CD4-positive, alpha-beta T cell treated with Interleukin-2 at 100 ng/mL for 4 hours (primary cell): ENCODE results near the gene LRRC8B.
"Not testable (repeated sequence)": the region's sequence is repeated elsewhere in the genome, so short reads cannot be mapped to it uniquely, and the experiment has no call there.

ENCODE experiments used
- DNase-seq: peaks from one replicate; pipeline ENCODE4 v3.0.0-alpha.2; 2020; ENCODE audit warnings: low spot score

Gene LRRC8B

GRCh38 chr1:89608319-89608983 is 83.8 kb downstream of the LRRC8B start:
- peak; percentile 88 for DNase-seq

GRCh38 chr1:89608984-89609725 is 84.5 kb downstream of the LRRC8B start:
- DNase-seq = peak; percentile 67

- DNase-seq = peak; percentile 54
These were observed 85.3 kb downstream of the LRRC8B start for GRCh38 chr1:89609781-89610456.

GRCh38 chr1:89610457-89611011 is 85.9 kb downstream of the LRRC8B start:
- peak; percentile 76 for DNase-seq

- peak; percentile 73 for DNase-seq
These were observed 87.1 kb downstream of the LRRC8B start for GRCh38 chr1:89611721-89612120.

GRCh38 chr1:89613928-89614327 is 89.3 kb downstream of the LRRC8B start:
- no peak for DNase-seq

- DNase-seq = no peak
These were observed 91.3 kb downstream of the LRRC8B start for GRCh38 chr1:89615676-89616598.

GRCh38 chr1:89616844-89617627 is 92.4 kb downstream of the LRRC8B start:
- no peak for DNase-seq

GRCh38 chr1:89620664-89621063 is 96.0 kb downstream of the LRRC8B start:
- no peak for DNase-seq

- DNase-seq = peak; percentile 63
These were observed 98.3 kb downstream of the LRRC8B start for GRCh38 chr1:89622895-89623294.

GRCh38 chr1:89624314-89624713 is 99.7 kb downstream of the LRRC8B start:
- DNase-seq = no peak

GRCh38 chr1:89624715-89625323 is 100.2 kb downstream of the LRRC8B start:
- no peak for DNase-seq

GRCh38 chr1:89627596-89627962 is 103.0 kb downstream of the LRRC8B start:
- no peak for DNase-seq

GRCh38 chr1:89629146-89629545 is 104.5 kb downstream of the LRRC8B start:
- no peak for DNase-seq

GRCh38 chr1:89629600-89629999 is 105.0 kb downstream of the LRRC8B start:
- not testable (repeated sequence) for DNase-seq

- no peak for DNase-seq
These were observed 105.4 kb downstream of the LRRC8B start for GRCh38 chr1:89630048-89630447.

- DNase-seq = no peak
These were observed 107.4 kb downstream of the LRRC8B start for GRCh38 chr1:89631816-89632656.

- peak; percentile 87 for DNase-seq
These were observed 108.1 kb downstream of the LRRC8B start, which contains the start of gene LRRC8C for GRCh38 chr1:89632657-89633247. LRRC8C (plus strand) TSS chr1:89633120; CDS start chr1:89686474, 53,354 bp downstream.

GRCh38 chr1:89633248-89633799 is 108.7 kb downstream of the LRRC8B start:
- DNase-seq = peak; percentile 61
